HG02981 (cell line): ENCODE results near the gene SPON1.
"Not testable (repeated sequence)": the region's sequence is repeated elsewhere in the genome, so short reads cannot be mapped to it uniquely, and the experiment has no call there.

Experiments used
- ATAC-seq: cut with Tn5 transposase; IDR thresholded peaks from one replicate; pipeline ENCODE4 v1.9.1; 2021; ENCODE audit warnings: mild to moderate bottlenecking, moderate library complexity; ENCODE audit not compliant: unreplicated experiment

SPON1 gene

DNA sequence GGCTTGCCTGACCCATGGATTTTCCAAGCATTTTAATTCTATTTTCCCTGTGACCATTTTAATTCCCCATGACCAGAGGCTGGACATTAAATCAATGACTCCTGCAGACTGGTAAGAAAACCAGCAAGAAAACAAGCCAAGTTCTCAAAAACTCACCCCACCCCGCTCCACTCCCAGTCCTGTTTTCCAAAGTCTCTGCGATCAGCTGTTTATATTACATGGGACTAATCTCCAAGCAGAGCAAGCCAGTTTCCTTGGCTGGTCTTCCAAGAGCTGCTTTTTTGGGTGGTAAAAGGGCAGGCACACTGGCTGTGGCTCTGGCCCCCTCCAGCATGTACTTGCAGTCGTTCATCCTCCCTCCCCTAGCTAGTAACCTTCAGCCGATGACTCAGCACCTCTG, 298.5 kb downstream of the SPON1 start:
- no peak for ATAC-seq

DNA sequence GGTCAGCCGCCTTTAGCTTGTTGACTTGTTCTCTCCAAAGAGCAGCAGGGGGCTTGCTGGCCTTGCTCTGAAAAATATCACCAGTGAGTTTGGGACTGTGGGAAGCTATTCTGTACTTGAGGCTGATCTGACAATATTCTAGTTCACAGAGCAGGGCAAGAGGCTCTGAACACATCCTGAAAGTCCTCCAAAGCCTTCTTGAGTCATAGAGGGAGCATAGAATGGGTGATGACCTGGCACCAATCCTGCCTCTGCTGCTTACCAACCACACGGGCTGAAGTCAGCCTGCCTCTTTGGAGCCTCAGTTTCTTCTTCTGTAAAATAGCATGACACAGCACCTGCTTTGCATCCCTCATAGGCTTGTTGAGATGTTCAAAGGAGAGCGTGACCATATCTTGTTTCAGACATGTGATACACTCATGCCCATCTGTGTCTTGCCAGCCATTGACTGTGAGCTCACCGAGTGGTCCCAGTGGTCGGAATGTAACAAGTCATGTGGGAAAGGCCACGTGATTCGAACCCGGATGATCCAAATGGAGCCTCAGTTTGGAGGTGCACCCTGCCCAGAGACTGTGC, 299.8 kb downstream of the SPON1 start:
- no peak for ATAC-seq

DNA sequence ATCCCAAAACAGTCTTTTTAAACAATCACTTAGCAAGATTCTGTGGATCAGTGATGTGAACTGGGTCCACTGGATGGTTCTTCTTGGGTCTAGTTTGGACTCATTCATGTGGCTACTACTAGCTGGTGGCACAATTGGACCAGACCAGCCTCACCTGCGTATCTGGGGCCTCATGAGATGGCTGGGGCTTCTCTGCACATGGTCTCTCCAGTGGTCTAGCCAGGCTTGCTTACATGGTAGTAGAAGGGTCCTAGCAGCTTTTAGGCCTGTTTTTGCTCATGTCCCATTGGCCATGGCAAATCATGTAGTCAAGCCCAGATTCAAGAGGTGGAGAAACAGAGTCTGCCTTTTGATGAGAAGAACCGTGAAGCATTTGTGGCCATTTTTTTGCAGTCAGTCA, 302.4 kb downstream of the SPON1 start:
- no peak for ATAC-seq

DNA sequence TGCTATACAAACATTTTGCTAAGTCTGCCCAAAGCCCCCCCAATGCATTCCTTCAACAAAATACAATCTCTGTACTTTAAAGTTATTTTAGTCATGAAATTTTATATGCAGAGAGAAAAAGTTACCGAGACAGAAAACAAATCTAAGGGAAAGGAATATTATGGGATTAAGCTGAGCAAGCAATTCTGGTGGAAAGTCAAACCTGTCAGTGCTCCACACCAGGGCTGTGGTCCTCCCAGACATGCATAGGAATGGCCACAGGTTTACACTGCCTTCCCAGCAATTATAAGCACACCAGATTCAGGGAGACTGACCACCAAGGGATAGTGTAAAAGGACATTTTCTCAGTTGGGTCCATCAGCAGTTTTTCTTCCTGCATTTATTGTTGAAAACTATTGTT, 304.1 kb downstream of the SPON1 start:
- no peak for ATAC-seq

DNA sequence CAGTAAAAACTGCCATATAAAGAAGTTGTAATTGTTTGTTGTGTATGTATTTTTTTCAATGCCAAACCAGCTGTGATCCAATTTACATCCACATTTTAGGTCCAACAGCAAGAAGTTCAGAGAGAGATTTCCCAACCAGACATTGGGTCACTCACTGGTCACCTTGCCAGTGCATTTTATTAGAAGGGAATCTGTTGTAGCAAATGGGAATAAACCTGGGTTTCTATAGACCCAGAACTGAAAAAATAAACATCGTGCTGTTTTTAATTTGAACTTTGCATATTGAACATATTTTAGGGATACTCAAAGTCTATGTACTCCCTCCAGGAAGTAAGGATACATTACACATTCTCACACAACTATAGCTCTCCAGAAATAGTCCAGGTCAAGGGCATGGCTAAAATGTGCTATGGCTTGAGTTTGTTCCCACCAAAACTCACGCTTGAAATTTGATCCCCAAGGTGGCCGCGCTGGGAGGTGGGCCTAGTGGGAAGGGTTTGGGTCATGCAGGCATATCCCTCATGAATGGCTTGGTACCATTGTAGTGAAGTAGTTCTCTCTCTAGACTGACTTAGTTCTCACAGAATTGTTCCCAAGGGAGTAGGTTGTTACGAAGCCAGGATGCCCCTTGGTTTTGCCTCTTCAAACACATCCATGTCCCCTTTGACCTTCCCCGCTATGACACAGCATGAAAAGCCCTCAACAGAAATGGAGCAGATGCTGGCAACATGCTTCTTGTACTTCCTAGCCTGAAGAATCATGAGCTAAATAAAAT, 305.5 kb downstream of the SPON1 start:
- no peak for ATAC-seq

DNA sequence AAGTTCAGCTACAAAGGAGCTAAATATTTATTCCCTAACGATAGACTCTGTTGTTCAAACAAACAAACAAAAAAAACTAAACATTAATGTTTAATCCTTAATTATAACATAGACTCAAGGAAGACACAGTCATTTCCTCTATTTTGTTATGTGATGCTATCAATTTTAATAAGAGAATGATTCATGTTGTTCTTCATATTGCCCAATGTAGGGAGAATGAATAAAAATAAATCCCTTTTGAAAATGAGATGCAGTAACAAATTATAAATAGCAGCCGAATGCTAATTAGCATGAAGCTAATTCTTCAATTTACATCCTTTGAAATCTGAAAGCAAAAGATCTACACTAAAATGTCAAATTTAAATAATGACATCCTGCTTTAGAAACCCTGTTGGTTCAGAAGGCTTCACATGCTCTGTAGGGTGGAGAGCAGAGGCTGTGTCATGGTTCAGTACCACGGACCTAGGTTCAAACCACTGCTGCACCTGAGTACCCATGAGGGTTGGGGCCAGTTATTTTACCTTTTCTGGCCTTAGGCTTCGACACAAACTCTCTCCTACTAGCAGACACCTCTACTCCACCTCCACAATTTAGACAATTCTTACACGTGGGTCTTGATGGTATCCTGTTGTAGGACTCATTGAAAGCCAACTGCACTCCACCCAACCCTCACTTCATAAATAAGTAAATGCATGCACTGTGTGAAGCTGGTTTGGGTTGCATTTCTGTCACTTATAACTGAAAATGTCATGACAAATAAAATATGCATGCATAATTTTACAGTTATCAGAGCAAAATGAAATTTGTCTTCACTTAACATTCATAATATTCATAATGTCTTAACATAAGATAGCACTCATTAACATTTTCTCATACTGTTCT, 307.4 kb downstream of the SPON1 start:
- no peak for ATAC-seq

DNA sequence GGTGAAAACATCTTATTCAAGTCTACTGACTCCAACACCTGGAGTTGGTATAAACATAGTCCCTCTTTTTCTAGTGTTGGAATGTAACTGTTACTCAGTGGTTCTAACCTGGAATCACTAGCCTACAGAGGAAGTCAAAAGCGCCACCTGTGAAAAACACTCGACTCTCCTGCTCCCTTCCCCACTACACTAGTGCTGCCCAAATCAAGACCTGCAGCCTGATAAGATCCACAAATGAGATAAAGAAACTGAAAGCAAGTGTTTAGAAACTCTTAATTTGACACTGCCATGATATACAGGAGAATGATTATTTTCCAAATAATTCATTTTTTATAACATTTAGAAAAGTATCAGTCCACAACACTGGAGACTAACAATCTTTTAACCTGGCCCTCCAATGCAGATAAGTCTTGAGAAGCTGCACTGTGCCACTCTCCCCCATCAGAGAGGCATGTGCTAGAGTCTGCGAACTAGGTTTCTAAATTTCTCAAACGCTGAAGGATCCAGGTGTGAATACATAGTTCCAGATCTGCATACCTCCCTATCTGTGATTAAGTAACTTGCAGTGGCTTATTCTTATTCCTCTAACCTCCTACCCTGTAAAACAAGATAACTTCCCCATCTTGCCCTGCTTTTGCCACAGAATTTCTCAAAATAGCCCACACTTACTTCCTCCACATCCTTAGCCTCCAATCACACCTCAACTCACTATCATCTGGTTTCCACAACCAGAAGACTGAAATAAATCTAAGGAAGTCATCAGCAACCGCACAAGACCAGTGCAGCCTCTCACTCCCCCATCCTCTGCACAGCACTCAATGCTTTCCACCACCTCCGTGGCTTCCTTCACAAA, 308.4 kb downstream of the SPON1 start:
- ATAC-seq = peak; percentile 69

DNA sequence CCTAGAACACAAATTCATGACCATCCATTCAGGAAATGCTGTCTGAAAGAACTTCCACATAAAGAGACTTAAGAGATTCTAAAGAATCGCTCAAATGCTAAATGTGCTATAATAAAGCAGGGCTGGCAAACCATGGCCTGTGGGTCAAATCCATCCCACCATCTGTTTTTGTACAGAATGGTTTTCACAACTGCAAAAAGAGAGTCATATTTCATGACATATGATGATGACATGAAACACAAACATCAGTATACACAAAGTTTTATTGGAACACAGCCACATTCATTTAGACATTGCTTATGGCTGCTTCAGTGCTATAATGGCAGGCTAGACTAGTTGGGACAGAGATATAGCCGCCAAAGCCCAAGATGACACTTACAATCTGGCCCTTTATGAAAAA, 311.4 kb downstream of the SPON1 start:
- no peak for ATAC-seq

DNA sequence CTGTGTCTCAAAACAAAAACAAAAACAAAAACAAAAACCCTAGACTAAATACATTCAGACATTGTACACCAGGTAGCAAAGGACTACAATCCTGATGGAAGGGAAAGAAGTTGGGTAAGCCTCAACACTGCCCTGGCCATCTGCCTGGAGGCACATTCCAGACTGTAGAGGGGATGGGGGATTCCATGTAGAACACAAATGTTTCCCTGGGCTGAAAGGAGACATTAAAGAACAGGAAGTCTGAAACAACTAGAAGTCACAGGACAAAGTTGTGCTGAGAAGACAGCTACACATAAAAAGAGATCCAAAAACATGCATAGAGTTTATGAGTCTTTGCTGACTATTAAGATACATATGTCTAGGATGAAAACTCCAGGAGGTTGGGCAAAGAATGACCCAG, 312.6 kb downstream of the SPON1 start:
- no peak for ATAC-seq

DNA sequence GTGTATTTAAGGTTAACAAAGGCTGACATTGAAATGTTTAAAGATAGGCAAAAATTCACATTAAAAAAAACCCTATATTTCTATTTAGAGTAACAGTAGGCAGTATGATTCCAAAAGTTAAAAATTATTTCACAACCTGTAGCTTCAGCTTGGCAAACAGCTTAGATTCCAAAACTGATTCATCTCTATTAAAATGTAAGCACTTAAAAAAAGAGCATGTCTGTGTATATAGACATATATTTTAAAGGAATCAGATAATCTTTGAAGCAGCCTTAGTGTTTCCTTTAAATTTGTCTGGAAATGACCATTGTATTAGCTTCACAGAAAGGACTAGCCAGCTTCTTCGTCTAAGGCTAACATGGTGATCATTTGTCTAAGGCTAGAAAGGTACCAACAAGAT, 316.3 kb downstream of the SPON1 start:
- not testable (repeated sequence) for ATAC-seq

DNA sequence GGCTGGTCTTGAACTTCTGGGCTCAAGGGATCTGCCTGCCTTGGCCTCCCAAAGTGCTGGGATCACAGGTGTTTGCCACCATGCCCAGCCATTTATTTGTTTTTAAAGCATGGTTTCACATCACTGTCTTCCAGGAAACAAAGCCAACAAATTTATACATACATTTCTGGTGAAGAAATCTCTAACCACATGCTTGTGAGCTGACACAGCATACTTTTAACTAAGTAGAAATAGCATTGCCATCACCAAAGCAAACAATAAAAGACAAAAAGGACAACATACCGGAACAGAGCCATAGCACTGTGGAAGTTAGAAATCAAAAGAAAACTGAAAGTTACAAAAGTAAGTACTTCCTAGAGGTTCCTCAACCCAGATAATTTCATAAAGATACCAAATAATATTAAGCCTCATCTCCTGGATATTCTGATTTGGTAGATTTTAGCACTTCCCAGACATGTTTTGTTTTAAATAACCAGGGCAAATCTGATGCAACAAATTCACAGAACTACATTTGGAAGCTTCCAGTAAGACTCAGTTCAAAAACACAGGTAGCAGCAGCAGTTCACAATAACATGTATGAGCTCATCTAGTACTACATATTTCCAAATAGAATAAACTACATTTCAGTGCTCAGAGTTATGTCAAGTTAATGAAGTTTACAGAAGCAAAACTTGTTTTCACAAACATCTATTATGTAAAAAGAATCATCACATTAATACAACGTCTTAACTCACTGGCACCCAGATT, 325.8 kb downstream of the SPON1 start:
- ATAC-seq = no peak

DNA sequence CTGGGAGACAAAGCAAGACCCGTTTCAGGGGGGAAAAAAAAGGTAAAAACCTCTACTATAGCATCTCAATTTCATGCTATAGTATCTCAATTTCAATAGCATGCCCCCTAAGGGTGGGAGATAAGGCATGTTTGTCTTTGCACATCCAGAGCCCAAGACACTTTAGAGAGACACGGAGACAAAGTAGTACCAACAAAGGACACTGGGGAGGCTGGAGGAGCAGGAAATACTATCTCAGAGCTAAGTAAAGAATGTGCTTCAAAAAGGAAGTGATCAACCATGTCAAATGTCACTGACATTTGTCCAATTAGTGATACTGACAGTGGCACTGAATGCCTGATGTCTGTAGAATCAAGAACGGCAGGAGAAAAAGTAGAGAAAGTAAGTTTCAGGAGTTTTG, 327.9 kb downstream of the SPON1 start:
- no peak for ATAC-seq

DNA sequence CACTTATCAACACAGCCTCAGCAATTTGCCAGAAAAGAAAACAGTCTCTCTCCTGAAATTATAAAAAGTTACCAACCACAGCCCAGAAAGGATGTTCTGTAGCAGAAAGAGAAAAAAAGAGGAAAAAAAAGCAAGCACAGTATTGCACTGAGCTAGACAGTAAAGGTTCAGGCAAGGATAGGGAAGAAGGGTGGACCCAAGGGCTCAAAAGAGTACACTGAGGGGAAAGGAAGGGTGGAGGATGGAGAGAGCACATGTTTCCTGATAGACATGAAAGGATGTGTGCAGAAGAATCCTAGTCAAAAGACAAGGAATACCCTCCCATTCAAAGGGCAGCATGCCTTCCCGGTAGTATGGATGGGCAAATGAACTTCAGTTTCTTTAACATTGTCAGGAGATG, 337.4 kb downstream of the SPON1 start:
- ATAC-seq = no peak

DNA sequence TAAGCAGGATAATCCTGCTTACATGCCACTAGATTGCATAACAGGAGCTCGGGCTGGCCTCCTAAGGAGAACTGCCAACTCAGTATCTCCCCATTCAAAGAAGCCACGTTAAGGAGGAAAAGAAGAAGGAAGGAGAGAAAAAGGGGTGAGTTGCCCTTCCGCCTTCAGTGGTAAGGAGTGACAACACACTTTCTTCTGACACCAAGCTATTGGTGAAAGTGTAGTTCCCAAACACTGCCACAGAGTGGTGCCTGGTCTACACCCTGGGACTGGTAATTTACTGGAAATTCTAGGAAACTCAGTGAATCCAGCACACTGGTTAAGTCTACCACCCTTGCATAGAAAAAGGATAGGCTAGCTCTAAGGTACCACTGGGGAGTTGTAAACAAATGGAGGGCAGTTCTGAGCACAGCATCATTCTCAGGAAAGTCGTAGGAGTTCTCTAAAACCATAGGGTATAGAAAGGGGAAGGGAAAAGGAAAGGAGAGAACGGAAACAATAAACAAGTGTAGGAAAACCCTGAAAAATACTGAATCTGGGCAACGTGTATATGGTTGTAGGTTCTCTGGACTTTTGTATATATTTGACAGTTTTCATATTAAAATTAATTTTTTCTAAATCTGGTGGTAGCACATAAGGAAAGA, 338.3 kb downstream of the SPON1 start:
- ATAC-seq = peak; percentile 88

DNA sequence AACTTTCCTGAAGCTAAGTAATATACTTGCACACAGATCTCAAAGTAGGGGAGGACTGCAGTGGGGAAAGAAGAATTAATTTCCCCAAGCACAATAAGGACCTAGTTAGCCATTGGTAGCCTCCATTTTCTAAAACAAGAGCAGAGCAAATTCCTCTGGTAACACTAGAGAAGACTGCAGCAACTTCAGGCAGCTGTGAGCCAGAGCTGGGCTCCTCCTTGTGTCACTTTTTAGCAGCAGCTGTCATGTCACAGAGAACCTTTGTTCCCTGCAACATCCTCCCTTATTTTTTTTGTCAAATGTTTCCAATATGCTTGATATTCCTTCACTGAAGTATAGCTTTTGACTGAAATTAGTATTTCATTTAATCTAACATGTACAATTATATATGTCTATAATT, 342.1 kb downstream of the SPON1 start:
- no peak for ATAC-seq

DNA sequence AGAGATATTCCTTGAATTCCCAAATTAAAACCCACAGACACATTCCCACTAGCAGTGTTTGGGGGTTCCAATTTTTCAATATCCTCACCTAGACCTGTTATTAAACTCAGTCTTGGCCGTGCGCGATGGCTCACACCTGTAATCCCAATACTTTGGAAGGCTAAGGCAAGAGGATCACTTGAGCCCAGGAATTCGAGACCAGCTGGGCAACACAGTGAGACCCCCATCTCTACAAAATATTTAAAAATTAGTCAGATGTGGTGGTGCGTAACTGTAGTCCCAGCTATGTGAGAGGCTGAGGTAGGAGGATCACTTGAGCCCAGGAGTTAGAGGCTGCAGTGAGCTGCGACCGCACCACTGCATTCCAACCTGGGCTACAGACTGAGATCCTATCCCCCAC, 343.1 kb downstream of the SPON1 start:
- ATAC-seq = no peak

DNA sequence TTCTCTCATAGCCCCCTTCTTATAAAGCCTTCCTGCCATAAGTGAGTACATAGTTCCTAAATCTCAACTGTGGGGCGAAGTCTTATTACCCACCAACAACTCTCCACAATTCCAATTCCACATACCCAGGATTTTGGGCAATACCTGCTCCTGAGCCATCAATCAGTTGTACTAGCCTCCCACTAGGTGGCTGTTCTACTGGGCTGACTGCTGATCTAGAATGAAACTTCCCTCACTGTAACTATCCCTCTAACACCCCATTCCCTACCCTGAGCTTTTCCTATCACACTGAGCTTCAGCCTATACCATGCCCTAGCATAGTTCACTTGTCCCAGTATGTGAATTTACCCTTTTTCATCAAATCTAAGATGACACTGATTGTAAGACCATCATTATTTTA, 344.0 kb downstream of the SPON1 start:
- no peak for ATAC-seq

DNA sequence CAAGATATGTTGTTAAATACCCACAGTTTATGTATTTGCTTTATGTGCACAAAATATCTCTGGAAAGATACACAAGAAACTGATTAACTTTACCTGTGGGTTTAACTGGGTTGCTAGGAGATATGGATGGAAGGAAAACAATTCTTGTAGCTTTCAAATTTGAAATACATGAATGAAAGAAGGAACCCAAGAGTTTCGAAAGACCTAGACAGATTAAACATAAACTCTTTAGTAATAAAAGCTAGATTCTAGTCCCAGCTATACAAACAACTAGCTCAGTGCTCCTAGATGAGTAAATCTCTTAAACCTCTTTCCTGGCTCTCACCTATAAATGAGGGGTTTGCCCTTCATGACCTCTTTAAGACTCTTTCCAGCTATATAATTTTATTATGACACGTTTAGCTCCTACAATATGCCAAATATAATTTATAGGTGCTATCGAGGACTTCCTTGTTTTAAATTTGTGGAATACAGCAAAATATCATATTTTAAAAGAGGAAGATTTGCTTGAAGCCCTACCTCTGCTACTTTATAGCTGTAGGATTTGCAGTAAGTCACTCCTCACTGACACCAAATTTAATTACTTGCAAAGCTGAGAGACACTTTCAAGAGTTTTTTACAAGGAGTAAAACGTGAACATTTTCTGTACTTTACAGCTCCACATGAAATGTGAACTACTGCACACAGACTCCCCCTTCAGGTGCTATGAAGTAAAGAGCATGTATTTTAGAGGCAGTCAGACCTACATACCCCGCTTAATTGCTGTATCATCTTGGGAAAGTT, 345.8 kb downstream of the SPON1 start:
- ATAC-seq = peak; percentile 39

DNA sequence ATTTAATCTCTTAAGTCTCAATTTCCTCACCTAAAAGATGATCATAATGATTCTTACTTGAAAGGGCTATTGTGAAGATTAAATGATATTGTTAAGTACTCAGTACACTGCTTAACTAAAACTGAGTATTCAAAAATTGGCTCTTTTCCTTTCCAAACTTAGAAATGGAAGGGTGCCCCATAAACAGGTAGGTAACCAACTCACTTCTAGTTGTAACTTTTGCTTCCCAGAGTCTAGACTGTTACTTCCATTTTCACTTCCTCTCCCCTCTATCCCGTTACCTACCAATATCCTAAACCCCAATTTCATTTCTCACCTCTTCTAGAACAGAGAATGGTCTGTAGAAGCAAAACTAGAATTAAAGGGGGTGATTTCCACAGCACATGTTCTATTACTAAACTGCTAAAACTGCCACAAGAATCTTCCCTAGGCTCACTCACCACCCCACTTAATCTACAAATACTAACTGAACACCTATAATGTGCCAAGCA, 346.4 kb downstream of the SPON1 start:
- peak; percentile 39 for ATAC-seq
